ENCODE data around the gene PLBD2.

PLBD2 gene

GRCh38 chr12:113332688-113333417 is 25.5 kb upstream of the PLBD2 start:
- Histone ChIP-seq H3K4me1 (no peaks in the 10 kb centered on the region), H3K27ac (no peak overlapping the region), H3K9me3 (ENCODE audit: control insufficient read depth, low read length) (no peaks in the 10 kb centered on the region), H3K79me2 (no peaks in the 10 kb centered on the region), H3K9ac (no peak overlapping the region), H2AFZ (no peak overlapping the region), H3K27me3 (ENCODE audit: control insufficient read depth, insufficient read depth, low read length) (no peaks in the 10 kb centered on the region), H3K4me2 (ENCODE audit: low read length) (no peak overlapping the region), H3K4me3 (ENCODE audit: low read depth, low read length) (no peak overlapping the region), H3K36me3 (ENCODE audit: control insufficient read depth, insufficient read depth, low read length) (no peaks in the 10 kb centered on the region)
- no peak for TF ChIP-seq CTCF (IDR thresholded peaks at IDR 0.05)

DNA sequence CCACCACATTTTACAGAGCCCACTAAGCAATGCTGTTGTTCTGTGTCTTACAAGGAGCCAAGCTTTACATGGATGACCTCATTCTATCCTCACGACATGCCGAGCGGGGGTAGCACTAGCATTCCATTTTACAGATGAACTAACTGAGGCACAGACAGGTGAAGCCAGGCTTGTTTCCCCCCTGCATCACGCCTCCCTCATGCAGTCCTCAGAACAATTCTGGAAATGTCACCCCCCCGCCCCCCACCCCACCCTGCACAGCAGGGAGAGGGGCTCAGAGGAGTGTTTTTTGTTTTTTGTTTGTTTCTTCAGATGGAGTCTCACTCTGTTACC is 25.0 kb upstream of the PLBD2 start:
- no peaks in the 10 kb centered on the region for H3K27me3 ChIP-seq (ENCODE audit: control insufficient read depth, insufficient read depth, low read length)
- H3K4me1 ChIP-seq: no peaks in the 10 kb centered on the region
- no peaks in the 10 kb centered on the region for H3K36me3 ChIP-seq (ENCODE audit: control insufficient read depth, insufficient read depth, low read length)
- H3K4me3 ChIP-seq (ENCODE audit: low read depth, low read length): no peak overlapping the region
- no peaks in the 10 kb centered on the region for H3K79me2 ChIP-seq
- H2AFZ ChIP-seq: no peak overlapping the region
- no peak overlapping the region for H3K9ac ChIP-seq
- H3K27ac ChIP-seq: no peak overlapping the region
- no peaks in the 10 kb centered on the region for H3K9me3 ChIP-seq (ENCODE audit: control insufficient read depth, low read length)
- TF ChIP-seq CTCF (IDR thresholded peaks at IDR 0.05): no peak
- H3K4me2 ChIP-seq (ENCODE audit: low read length): no peak overlapping the region

DNA sequence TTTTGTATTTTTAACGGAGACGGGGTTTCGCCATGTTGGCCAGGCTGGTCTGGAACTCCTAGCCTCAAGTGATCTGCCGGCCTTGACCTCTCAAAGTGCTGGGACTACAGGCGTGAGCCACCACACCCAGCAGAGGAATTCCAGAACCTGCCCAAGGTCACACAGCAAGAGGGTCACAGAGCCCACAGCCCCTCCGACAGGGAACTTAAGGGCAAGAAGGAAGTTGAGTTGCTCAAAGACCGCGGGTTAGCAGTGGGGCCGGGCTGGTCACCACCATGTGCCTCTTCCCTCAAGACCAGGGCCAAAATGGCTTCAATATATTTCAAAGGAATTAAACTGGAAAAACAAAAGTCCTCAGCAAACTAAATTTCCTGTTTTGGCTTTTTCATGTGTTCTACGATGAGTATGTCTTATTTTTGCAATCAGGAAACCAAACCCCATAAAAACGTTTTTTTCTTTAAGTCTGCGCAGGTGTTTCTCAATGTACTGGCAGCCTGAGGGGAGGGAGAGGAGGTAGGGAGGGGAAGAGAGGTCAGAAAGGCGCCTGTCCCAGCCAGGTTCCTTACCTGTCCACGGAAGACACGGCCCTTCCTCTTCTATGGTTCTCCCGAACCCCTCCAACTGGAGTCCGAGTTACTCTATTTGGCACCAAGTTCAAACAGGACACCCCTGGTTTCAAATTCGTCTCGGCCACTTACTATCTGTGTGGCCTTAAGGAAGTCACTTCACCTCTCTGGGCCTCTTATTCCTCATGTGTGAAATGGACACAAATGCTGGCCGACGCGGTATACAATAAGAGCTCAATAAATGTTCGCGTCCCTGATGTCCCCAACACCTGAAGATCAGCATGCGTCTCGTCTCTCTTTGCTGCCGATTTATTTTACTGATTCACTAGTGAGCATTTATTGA is 24.3 kb upstream of the PLBD2 start:
- H3K4me3 ChIP-seq (ENCODE audit: low read depth, low read length): peak overlapping the region; percentile 71
- no peaks in the 10 kb centered on the region for H3K9me3 ChIP-seq (ENCODE audit: control insufficient read depth, low read length)
- peak overlapping the region; percentile 96 for H2AFZ ChIP-seq
- H3K27ac ChIP-seq: peak overlapping the region; percentile 16
- no peak for TF ChIP-seq CTCF (IDR thresholded peaks at IDR 0.05)
- H3K9ac ChIP-seq: no peak overlapping the region
- H3K4me1 ChIP-seq: no peaks in the 10 kb centered on the region
- H3K79me2 ChIP-seq: no peaks in the 10 kb centered on the region
- H3K27me3 ChIP-seq (ENCODE audit: control insufficient read depth, insufficient read depth, low read length): no peaks in the 10 kb centered on the region
- no peaks in the 10 kb centered on the region for H3K36me3 ChIP-seq (ENCODE audit: control insufficient read depth, insufficient read depth, low read length)
- H3K4me2 ChIP-seq (ENCODE audit: low read length): peak overlapping the region; percentile 91

GRCh38 chr12:113334786-113335539 is 23.4 kb upstream of the PLBD2 start, which contains the start of gene SLC8B1:
Gene SLC8B1 (minus strand): TSS chr12:113335109. CDS start chr12:113332878, 2,231 bp downstream.
- Histone ChIP-seq H3K9ac (no peak within 1 kb of the TSS), H3K79me2 (no peaks in the 10 kb centered on the region), H3K9me3 (ENCODE audit: control insufficient read depth, low read length) (no peaks in the 10 kb centered on the region), H3K4me1 (no peaks in the 10 kb centered on the region), H2AFZ (peak within 1 kb of the TSS; percentile 96), H3K27me3 (ENCODE audit: control insufficient read depth, insufficient read depth, low read length) (no peaks in the 10 kb centered on the region), H3K36me3 (ENCODE audit: control insufficient read depth, insufficient read depth, low read length) (no peaks in the 10 kb centered on the region), H3K4me2 (ENCODE audit: low read length) (peak within 1 kb of the TSS; percentile 91), H3K27ac (peak within 1 kb of the TSS; percentile 16), H3K4me3 (ENCODE audit: low read depth, low read length) (peak within 1 kb of the TSS; percentile 71)
- no peak for TF ChIP-seq CTCF (IDR thresholded peaks at IDR 0.05)

Measured in parathyroid adenoma (tissue), 2 donors.